Transverse colon (tissue), 4 donors: ENCODE results near the gene ACAN. TPM values are rescaled to one million over a fixed set of nuclear protein-coding genes. Genes with fewer than 3 reads are reported as not detected.

Experiments used
- DNase-seq: peaks from one replicate; pipeline ENCODE4 v3.0.0-alpha.2; 2019
- H3K27ac ChIP-seq, 4 donors: fragments of 200-600 bp; sonication (generic); 2 replicates each; pipeline ENCODE4 v1.5.1; 2016 to 2018; ENCODE audit warnings: inconsistent platforms in 4 of 4
- H3K27me3 ChIP-seq: fragments of 200-600 bp; sonication (generic); 2 replicates; pipeline ENCODE4 v1.5.1; 2017; ENCODE audit warnings: inconsistent platforms
- H3K36me3 ChIP-seq, 4 donors: fragments of 200-600 bp; sonication (generic); 2 replicates each; pipeline ENCODE4 v1.5.1; 2017 to 2019; ENCODE audit warnings: inconsistent platforms in 4 of 4
- H3K4me1 ChIP-seq, 4 donors: fragments of 200-600 bp; sonication (generic); 2 replicates each; pipeline ENCODE4 v1.5.1; 2017 to 2020; ENCODE audit warnings: inconsistent platforms in 4 of 4
- H3K4me3 ChIP-seq, 4 donors: fragments of 200-600 bp; sonication (generic); 1 replicate in 1 of 4; 2 replicates in 3 of 4; pipeline versions ENCODE4 v1.5.1 to v1.6.1; 2017 to 2019; ENCODE audit warnings: inconsistent platforms in 4 of 4
- H3K9me3 ChIP-seq, 2 donors: fragments of 200-600 bp; sonication (generic); 2 replicates each; pipeline ENCODE4 v1.5.1; 2017 to 2019; ENCODE audit warnings: inconsistent platforms in 2 of 2
- EP300 ChIP-seq: sonication (generic); formaldehyde crosslinking; IDR thresholded peaks from one replicate; pipeline ENCODE4 v1.6.1; 2017; ENCODE audit warnings: antibody characterized with exemption, low read depth
- POLR2A ChIP-seq: fragments of 450-650 bp; IDR thresholded peaks from one replicate; pipeline ENCODE4 v1.6.1; 2016; ENCODE audit warnings: antibody characterized with exemption, mild to moderate bottlenecking, moderate library complexity
- POLR2AphosphoS5 ChIP-seq, 3 donors: sonication (generic); formaldehyde crosslinking; IDR thresholded peaks; one replicate each; pipeline ENCODE4 v1.6.1; 2016; ENCODE audit warnings: antibody characterized with exemption in 3 of 3
- WGBS, 2 donors: methylation state at CpG; one replicate each; pipeline ENCODE4 v1.1.5; 2018; ENCODE audit warnings: low coverage in 1 of 2; 5-methylcytosine and 5-hydroxymethylcytosine counted together
- in situ Hi-C, 4 donors: fragments of 200-750 bp; cut with MboI; loops; one replicate each; pipeline versions ENCODE4 v1.15.0 to v1.15.1; 2017; ENCODE audit warnings: low sequenced_read_pairs in 3 of 4, low pct_ligation_motif_present in 1 of 4, low pct_unique_long_range_greater_than_20kb in 1 of 4
- intact Hi-C: fragments of 100-400 bp; cut with DNase I; formaldehyde crosslinking; loops from one replicate; pipeline ENCODE4 v1.15.1; 2023; ENCODE audit warnings: low total_unique reads
- total RNA-seq, 4 donors: library from RNA; depleted of rRNA; stranded (reverse); fragments of >200 nt; gene quantifications; one replicate each; pipeline ENCODE4 v1.1.0, GENCODE V29; 2016
- TF ChIP-seq, protein P1 (sequence below), 5 experiments: fragments of 200-600 bp in 3 of 5; fragments of 450-650 bp in 2 of 5; sonication (generic) in 3 of 5; IDR thresholded peaks; 1 replicate in 2 of 5; 2 replicates in 3 of 5; pipeline ENCODE4 v1.5.1; 2016 to 2017; ENCODE audit warnings: antibody characterized with exemption in 5 of 5, inconsistent platforms in 3 of 5, mild to moderate bottlenecking in 2 of 5, moderate library complexity in 1 of 5

Gene ACAN
- total RNA-seq, 4 donors from 2014 or later: 0.14 TPM; not detected in 3

DNA sequence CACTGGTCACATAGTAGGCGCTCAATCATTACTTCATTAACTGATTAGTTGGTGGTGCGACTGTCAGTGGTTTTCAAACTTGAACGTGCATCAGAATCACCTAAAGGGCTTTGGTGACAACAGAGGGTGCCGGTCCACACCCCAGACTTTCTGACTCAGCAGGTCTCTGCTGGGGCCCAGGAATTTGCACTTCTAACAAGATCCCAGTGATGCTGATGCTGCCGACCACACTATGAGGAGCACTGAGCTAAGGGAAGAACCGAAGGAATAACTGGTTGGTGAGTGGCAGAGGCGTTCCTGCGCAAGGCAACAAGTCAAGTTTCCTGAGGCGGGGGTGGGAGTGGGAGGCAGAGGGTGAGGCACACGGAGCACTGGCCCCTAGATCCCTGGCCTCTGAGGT is 73.3 kb downstream of the ACAN start:
- Histone ChIP-seq H3K36me3 (no peaks in the 10 kb centered on the region), H3K27me3 (peaks cover 6% of the 10 kb centered on the region), H3K9me3 (no peaks in the 10 kb centered on the region), H3K27ac (no peak overlapping the region), H3K4me1 (no peaks in the 10 kb centered on the region), H3K4me3 (no peak overlapping the region)
- intact Hi-C loops: no loop called here
- in situ Hi-C loops: no loop called here
- TF ChIP-seq POLR2A (no peak), EP300 (no peak)
- TF ChIP-seq, protein P1, sequence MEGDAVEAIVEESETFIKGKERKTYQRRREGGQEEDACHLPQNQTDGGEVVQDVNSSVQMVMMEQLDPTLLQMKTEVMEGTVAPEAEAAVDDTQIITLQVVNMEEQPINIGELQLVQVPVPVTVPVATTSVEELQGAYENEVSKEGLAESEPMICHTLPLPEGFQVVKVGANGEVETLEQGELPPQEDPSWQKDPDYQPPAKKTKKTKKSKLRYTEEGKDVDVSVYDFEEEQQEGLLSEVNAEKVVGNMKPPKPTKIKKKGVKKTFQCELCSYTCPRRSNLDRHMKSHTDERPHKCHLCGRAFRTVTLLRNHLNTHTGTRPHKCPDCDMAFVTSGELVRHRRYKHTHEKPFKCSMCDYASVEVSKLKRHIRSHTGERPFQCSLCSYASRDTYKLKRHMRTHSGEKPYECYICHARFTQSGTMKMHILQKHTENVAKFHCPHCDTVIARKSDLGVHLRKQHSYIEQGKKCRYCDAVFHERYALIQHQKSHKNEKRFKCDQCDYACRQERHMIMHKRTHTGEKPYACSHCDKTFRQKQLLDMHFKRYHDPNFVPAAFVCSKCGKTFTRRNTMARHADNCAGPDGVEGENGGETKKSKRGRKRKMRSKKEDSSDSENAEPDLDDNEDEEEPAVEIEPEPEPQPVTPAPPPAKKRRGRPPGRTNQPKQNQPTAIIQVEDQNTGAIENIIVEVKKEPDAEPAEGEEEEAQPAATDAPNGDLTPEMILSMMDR (IDR thresholded peaks at IDR 0.05): no peak
- DNase-seq: no peak
- WGBS, 2 donors: 81% methylated on average over 10 of the region's 10 CpGs; no CpG with 5 or more reads in 1 of the 2 donors

DNA sequence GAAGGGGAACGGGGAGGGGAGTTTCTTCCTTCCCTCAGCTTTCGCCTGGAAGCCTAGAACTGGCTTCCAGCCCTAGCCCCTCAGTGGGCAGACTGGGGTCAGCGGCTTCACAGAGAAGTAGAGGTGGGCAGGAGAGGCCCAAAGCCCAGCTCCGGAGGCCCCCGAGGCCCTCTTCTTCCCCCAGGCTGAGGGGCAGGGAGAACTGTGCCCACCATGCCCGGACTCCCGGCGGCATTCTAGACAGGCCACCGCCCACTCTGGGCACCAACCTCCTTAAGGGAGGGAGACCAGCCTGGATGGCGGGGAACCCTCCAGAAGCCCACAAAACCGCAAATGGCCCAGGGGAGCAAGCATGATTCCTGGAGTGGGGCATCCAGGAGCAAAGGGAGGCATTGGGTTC is 74.2 kb downstream of the ACAN start:
- Histone ChIP-seq H3K27ac (no peak overlapping the region), H3K4me3 (no peak overlapping the region), H3K27me3 (peaks cover 6% of the 10 kb centered on the region), H3K36me3 (no peaks in the 10 kb centered on the region), H3K9me3 (no peaks in the 10 kb centered on the region), H3K4me1 (no peaks in the 10 kb centered on the region)
- in situ Hi-C loops (no loop called here), intact Hi-C loops (no loop called here)
- no peak for TF ChIP-seq POLR2AphosphoS5 (IDR thresholded peaks at IDR 0.05)
- no peak for TF ChIP-seq EP300
- no peak for TF ChIP-seq POLR2A
- TF ChIP-seq, protein P1 (IDR thresholded peaks at IDR 0.05): no peak
- DNase-seq: no peak
- WGBS, 2 donors: 90 to 94% methylated on average over 2 to 11 of the region's 11 CpGs

DNA sequence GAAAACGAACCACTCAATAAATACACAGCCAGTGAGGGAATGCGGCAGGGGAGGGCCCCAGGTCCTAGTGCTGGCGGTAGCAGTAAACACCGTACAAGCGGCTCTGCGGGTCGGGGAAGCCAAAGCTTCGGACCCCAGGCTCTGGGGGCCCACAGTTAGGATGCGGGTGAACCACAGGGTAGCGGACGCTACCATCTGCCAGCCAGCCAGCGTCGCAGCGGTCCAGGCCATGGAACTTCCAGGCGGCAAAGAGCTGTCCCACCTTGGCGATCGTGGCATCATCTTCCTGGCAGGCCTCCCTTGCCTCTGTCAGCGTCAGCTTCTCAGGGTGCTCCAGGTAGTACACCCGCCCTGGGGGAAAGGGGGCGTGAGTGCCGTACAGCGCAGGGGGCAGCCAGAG is 74.7 kb downstream of the ACAN start:
- H3K9me3 ChIP-seq: no peaks in the 10 kb centered on the region
- no peaks in the 10 kb centered on the region for H3K36me3 ChIP-seq
- no peak for DNase-seq
- H3K4me1 ChIP-seq: no peaks in the 10 kb centered on the region
- H3K27me3 ChIP-seq: peaks cover 4% of the 10 kb centered on the region
- no peak overlapping the region for H3K4me3 ChIP-seq
- in situ Hi-C loops: no loop called here
- H3K27ac ChIP-seq: no peak overlapping the region
- intact Hi-C loops: no loop called here
- TF ChIP-seq, protein P1 (IDR thresholded peaks at IDR 0.05): no peak
- no peak for TF ChIP-seq POLR2A
- 79 to 89% methylated on average over 7 to 20 of the region's 22 CpGs for WGBS, 2 donors

DNA sequence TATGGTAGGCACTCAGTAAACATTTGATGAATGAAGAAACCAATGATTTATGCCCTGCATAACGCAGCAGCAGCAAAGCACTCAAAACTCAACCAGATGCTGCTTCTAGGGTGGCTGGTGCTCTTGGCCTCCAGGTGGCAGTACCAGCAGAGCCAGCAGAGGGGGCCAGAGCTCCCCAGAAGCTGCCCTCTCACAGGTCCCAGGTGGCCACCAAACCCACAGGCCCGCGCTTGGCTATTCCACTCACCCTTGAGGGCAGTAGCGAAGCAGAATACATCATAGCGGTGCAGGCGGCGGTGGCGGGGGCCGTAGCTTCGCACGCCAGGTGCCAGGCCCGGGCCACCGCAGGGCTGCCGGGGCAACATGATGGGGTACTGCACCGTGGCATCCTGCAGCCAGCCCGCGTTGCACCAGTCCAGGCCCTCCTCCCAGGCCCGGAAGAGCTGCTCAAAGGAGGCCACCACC is 75.5 kb downstream of the ACAN start:
- Histone ChIP-seq H3K4me3 (no peak overlapping the region), H3K27me3 (no peaks in the 10 kb centered on the region), H3K27ac (no peak overlapping the region), H3K36me3 (no peaks in the 10 kb centered on the region), H3K4me1 (no peaks in the 10 kb centered on the region), H3K9me3 (no peaks in the 10 kb centered on the region)
- no peak for TF ChIP-seq EP300
- TF ChIP-seq, protein P1 (IDR thresholded peaks at IDR 0.05): peak in 4 of 5 experiments; percentile 36 to 52 (median 48)
- no peak for TF ChIP-seq POLR2AphosphoS5 (IDR thresholded peaks at IDR 0.05)
- DNase-seq: peak; percentile 36
- 17 to 85% methylated on average over 1 to 18 of the region's 18 CpGs for WGBS, 2 donors
- intact Hi-C loops: no loop called here
- in situ Hi-C loops: no loop called here
